Measurements from ENCODE around the gene HMX1.

Gene HMX1

GRCh38 chr4:8854931-8855330, 16.7 kb downstream of the HMX1 start:
- DNase-seq, result no peak

DNA sequence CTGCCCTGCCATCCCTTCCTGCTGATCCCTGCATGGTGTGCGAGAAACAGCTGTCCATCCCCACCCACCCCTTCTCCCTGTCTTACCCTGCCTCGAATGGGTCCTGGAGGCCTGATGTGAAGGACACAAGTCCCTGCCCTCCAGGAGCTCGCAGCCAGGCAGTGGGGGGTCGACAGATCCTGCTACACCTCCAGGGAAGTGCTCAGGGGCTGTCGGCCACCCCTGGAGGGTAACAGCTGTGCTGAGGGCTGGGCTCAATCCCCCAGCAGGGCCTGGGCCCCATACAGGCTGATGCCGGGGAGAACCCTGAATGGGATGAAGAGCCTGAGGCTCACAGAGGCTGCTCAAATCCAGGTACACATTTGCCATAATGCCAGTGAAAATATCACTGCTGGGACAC, 17.6 kb downstream of the HMX1 start:
- DNase-seq, result no peak

- DNase-seq, result no peak
Observed at GRCh38 chr4:8853249-8853648, 18.4 kb downstream of the HMX1 start.

DNA sequence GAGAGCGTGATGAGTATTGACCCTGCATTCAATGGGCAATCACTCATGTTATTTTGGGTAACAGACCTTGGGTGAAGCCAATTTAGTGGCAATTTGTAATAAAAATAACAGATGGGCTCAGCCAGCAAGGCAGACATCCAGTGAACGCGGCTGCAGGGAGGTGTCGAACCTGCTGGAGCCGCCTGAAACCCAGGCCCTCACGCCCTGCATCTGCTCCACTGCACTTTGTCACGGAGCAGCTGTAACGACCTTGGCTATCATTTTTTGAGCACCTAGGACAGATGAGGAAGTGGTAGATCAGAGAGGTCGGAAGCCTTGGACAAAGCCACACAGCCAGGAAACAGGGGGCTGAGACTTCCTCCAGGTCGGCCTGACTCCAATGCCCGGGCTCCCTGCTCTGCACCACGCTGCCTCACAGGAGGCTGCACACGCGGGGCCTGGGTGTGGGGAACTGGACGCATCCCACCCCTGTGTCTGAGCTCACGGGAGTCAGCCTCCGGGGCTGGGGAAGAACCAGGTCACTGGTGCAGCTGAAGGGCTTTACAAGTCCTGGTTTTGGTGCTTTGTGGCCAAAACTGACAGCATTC, 19.4 kb downstream of the HMX1 start:
- no peak for DNase-seq

GRCh38 chr4:8851321-8852117, 20.1 kb downstream of the HMX1 start:
- no peak for DNase-seq

- no peak for DNase-seq
Observed at GRCh38 chr4:8850830-8851188, 20.8 kb downstream of the HMX1 start.

DNA sequence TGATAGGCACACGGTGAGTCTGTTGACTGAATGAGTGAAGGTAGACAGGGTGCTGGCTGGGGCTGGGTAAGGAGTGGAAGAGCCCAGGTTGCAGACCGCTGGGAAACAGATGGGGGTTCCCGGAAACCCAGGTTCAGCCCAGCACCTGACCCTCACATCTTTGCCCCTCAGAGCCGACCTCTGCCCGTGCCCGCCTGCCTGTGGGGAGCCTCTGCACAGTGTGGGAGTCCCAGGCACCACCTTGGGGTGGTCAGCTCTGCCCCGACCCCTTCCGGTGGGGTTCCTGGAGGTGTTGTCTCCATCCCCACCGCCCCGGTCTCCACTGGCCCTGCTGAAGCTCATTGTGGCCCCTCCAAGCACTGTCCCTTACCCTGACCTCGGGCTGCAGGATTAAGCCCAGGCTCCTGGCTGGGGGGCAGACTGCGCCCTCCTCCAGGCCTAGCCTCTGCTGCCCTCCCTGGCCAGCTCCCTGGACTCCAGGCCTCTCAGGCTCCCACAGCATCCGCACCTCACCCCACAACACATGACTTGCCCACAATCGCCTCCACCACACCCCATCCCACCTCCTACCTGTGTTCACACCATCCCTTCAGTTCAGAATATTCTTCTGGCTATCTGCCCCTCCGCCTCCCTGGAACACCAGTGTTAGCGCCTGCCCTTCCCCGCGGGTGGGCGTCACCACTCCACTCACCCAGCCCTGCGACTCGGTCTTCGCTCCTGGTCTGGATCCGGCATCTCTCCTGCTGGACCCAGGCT, 21.4 kb downstream of the HMX1 start:
- DNase-seq, result no peak

DNA sequence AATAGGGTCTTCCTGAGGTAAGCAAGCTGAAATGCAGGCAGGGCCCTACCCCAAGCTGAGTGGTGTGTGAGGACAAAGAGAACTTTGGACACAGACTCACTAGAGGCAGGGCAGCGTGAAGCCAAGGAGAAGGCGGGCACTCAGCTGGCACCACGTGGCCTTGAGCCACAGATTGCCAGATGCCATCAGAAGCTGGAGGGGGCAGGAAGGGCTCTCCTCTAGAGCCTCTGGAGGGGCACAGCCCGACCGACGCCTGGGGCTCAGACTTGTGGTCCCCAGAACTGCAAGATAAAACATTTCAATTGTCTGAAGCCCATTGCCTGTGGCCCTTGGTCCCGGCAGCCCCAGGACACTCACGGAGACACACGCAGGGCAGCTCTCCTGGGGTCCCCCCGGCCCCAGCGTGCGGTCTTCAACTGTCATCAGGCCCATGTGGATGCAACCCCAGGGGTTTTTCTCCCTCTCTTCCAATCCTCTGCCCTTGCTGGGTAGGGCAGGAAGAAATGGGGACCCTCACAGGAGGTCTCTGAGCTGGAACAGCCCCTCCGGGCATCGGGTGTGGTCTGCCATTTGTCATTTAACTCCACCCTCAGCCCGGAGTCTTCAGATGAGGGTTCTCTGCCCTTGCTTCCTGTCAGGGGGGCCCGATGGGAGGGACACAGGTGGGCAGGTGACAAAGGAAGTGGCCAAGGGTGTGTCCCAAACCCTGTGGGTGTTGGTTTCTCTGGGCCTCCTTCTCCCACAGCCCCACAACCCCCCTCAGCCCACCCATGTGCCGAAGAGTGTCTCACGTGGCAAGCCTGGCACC, 22.2 kb downstream of the HMX1 start:
- DNase-seq, result no peak

- DNase-seq, result no peak
Observed at GRCh38 chr4:8848507-8849265, 23.0 kb downstream of the HMX1 start.

- no peak for DNase-seq
Observed at GRCh38 chr4:8847764-8848163, 23.9 kb downstream of the HMX1 start.

DNA sequence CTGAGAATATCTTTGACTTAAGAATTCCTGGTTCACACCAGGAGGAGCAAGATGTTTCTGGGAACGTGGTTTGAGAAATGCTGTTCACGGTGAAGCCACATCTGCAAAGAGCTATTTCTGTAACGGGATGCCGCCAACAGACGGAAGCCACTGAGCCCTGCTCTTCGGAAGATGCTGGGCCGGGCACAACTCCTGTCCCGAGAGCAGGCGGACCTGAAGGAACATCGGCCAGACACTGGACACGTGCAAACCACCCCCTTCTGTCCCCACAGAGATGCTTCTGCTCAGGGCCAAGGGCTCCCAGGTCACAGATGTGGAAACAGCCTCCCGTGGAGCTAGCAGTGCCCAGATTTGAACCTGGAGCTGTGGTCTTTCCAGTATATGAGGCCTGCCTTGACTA, 24.3 kb downstream of the HMX1 start:
- no peak for DNase-seq

- DNase-seq, result no peak
Observed at GRCh38 chr4:8846826-8847225, 24.8 kb downstream of the HMX1 start.

DNA sequence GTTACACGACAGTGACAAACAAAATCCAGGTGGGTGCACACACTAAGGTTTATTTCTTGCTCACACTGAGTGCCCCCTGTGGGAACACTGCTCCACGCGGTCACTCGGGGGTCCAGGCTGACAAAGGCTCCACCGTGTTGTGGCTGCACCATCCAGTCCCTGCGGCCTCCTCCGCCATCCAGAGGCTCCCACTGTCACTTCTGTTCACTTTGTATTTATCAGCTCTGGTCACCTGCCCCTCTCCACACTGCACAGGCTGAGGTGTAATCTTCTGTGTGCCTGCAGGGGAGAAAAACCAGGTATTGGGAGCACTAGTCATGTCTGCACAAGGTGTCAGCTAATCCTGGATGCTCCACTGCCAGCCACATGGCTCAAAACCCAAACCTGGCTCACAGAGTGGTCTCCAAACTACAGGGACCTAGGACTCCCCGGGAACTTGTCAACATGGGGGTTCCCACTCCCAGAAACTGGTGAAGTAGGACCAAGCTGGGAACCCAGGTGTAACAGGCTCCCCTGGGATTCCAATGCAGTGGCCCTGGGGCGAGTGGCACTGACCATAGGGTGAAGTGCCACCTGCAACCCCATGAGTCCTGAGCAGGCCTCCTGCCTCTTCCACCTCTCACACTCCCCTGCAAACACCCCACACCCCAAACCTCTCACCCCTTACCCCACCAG, 25.5 kb downstream of the HMX1 start:
- DNase-seq, result no peak

- no peak for DNase-seq
Observed at GRCh38 chr4:8844976-8845690, 26.5 kb downstream of the HMX1 start.

DNA sequence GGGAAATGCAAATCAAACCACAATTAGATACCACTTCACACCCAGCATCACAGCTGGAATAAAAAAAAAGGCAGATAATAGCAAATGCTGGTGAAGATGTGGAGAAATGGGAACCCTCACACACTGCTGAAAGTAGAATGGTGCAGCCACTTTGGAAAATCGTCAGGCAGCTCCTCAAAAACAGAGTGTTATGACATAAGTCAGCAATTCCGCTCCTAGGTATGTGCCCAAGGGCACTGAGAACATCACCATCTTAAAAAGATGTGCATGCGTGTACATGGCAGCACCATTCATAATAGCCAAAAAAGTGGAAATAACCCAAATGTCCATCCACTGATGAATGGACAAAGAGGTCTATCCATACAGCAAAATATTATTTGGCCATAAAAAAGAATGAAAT, 28.0 kb downstream of the HMX1 start:
- DNase-seq, result no peak

GRCh38 chr4:8842614-8843013, 29.0 kb downstream of the HMX1 start:
- no peak for DNase-seq

- DNase-seq, result no peak
Observed at GRCh38 chr4:8841678-8842268, 29.9 kb downstream of the HMX1 start.

DNA sequence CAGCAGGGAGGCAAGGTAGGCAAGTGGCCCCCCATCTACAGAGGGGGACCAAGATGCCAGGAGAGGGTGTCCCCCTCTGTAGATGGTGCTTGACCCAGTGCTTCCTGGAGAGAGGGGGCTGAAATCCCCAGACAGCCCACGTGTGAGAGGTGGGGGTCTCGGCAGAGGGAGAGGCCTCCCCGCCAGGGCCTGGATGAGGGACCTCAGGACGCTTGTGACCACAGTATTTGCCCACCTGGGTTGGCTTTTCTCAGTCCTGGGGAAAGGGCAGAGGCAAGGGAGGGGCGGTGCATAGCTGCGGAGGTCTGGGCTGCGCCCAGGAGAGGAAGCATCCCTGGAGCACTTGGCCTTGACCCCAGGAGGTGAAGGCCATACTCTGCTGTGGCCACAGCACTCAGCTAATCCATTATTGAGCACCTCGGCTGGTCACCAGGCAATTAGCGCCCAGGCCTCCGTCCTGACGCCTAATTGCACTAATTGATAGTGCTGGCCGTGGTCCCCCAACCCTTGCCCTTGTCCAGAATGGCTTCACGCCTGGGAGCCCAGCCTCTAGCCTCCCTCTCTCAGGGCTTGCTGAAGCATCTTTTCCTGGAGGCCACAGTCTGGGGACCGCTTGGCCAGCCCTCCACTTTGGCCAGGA, 30.7 kb downstream of the HMX1 start:
- no peak for DNase-seq

- no peak for DNase-seq
Observed at GRCh38 chr4:8840006-8840793, 31.4 kb downstream of the HMX1 start.
